Stimulated activated CD8-positive, alpha-beta memory T cell treated with anti-CD3 and anti-CD28 coated beads, Interleukin-4, amount 100 ng/mL, for 24 hours (primary cell): ENCODE results near the gene TXLNB.
A peak's percentile ranks its signal among the peaks of the same experiment; 100 is the strongest.

Experiments used
- DNase-seq: peaks from one replicate; pipeline ENCODE4 v3.0.0-alpha.2; 2020; ENCODE audit warnings: low read depth

The TXLNB gene

DNA sequence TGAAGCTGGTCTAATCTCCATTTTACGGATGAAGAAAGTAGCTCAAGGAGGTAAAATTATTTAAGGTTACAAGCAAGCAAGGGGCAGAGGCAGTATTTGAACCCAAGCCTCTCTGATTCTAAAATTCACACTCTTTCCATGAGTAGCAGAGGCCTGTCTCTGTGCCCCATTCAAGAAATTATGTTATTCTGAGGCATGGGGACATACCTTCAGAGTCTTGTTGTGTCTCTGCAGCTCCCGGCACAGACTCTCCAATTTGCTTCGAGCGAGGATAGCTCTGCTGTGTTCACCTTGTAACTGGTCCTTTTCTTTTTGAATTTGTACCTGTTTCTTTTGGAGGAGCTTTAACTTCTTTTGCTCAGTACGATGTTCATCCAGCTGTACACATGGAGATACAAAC, 21.5 kb downstream of the TXLNB start:
- DNase-seq, result no peak

DNA sequence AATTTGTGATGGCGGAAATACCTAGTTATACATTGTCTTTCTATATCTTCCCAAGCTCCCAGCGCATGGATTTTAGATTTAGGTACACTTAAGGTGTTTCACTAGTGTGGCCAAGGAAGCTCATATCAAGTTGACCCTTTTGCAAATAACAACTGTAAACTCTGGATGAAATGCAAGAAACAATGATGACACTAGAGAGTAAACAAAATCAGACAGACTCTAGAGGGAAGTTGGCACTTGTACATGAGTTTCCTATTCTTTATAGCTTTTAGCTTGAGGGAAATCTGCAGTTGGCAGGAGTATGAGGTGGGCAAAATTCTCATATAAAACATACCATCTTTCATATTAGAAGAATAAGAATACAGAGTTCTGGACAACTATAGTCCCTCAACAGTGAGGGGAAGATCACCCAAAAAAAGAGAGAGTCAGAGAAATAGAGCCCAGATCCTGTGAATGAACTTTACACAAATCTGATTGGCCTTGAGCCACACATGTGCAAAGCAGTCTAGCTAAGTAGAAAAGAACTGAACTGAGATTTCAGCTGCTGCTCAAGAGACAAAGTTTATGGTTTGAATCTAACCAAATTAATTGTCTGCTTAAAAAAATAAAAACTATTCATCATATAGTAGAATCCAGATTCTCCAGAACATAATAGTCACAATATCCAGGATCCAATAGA, 26.1 kb downstream of the TXLNB start:
- no peak for DNase-seq

DNA sequence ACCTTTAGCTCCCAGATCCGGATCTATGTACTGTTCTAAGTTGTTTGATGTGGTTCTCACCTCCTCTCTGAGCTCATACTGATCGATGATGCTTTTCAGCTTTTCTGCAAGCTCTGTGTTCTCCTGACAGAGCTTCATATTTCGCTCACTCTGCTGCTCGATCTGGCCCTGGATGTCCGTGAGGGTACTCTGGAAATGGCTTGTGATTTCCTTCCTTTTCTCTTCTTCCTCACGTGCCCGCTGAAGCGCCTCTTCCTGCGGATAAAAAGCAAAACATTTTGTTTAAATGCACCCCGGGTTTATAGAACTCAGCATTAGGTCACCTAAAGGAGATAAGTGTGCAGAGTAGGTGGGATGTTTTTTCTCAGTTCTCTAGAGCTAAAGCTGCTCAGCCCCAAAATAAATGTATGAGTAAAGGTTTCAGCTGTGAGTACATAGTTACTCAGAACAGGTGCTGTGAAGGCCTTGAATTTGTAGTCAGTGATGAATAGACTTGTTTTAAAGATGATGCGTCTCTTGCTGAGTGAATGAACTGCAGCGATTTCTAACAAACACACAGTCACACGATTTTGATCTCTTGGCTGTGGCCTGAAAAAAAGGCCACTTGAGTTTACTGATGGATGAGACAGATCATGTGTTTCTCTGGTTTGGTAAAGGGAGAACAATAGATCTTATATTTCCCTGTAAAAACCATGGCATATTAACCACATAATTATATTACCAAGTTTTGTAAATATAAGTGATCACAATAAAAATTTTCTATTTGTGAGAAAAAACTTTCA, 29.1 kb downstream of the TXLNB start:
- DNase-seq, result no peak

DNA sequence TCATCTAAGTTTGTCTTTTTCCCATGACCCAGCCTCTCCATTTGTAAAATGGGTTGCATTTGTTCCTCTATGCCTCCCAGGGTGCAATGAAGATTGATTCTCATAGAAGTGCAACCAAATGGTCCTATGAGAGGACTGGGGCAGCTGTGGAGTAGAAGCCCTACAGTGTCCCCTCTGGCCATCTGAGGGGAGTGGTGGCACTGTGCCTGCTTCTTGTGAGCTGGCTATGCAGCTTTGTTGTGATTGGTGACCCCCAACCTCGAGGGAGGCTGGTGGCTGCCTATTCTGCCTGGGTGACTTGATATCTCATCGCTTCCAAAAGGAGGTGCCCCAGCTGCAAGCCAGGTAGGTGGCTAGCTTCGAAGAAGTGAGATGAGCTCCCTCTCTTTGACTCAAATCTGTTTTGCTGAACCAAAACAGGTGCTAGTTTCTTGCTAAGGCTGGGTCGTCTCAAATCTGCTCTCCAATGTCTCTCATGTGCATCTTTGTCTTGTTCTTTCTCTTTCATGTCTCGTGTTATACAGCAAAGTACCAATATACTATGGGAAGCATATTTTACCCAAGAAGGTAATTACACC, 33.9 kb downstream of the TXLNB start:
- no peak for DNase-seq

DNA sequence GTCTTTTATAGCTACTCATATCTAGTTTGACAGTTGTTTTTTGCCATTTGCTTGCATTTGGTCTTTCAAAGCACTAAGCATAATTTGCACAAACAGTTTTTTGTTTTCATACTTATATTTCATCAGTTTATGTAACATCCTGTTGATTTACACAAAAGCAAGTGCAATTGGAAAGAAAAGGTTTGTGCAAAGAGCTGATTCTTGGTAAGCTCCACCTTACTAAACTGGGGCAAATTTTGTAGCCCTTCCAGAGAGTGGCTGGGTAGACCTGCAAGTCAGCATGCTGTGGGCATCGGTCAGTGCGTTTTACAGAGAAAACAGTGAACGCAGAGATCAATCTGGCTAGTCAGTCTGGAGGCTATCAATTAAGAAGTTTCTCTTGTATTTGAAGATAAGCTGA, 34.5 kb downstream of the TXLNB start:
- DNase-seq, result no peak

DNA sequence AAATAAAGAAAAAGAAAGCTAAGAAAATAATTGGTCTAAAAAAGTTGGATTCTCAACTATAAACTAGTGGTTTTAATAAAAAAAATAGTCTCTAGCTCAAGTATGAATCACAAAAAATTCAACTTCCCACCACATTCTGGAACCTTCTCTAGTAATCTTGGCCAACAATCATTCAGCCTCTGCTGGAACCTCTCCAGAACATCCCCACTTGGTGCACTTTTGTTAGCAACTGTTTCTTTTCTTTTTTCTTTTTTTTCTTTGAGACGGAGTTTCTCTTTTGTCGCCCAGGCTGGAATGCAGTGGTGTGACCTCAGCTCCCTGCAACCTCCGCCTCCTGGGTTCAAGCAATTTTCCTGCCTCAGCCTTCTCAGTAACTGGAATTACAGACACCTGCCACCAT, 35.7 kb downstream of the TXLNB start:
- DNase-seq, result no peak

DNA sequence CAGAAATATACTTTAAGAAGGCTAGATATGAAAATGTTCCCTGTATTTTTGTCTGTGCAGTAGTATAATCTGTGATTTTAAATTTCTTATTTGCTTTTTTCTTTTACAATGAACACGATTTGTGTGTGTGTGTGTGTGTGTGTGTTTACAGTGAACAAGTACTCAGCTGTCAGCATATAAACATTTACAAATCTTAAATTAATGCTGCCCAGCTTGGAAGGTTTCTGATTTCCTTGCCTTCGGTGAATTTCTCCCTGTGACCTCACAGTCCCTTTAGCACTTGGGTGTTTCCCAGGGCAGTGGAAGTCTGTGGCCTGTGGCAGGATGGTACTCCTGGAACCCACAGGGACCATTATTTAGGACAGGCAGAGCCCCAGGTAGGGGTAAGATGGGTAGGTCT, 37.6 kb downstream of the TXLNB start:
- DNase-seq, result no peak

DNA sequence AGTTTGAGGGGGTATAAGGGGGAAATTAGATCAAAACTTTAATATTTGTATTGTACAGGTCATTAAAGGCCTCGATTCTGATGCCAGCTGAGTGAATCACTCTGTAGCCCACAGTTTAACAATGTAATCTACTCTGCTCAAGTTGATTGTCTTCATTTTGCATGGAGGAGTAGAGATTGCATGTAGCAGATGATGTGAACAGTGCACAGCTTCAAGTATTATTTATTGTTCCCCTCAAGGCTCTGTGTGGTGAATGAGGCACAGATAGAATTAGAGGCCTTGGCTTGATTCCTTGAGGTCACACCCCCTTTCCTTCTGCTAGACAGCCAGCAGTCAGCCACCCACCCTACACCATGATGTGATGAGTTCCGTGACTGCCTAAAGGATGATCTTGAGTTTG, 38.1 kb downstream of the TXLNB start:
- no peak for DNase-seq

DNA sequence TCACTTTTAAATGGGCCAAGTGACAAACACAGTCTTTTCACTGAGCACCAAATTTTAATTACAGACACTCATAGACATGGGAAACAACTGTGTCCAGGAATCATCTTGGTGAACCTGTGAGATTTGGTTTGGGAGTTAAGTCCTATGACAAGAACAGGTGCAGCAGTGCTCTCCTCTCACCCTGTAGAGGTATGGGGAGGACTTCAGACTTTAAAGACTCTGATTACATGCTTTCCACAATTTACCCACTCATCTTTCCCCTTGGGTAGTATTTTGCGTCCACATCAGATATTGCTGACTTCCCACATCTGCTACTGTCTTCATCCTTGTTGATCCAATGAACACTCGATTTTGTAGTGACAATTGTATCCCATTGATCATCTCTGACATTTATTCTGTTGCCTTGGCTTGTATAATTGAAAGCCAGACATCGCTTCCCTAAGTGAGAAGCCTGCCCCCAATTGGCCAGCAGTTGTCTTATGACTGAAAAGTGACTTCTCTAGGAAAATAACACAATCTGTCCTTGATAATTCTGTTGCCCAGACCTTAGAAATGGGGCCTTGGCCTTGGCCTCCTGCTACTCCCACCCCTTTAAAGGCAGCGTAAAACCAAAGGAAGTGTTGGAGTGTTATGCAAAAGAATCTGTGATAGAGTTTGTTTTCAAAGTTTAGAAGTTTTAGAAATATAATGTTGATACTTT, 40.0 kb downstream of the TXLNB start:
- no peak for DNase-seq

DNA sequence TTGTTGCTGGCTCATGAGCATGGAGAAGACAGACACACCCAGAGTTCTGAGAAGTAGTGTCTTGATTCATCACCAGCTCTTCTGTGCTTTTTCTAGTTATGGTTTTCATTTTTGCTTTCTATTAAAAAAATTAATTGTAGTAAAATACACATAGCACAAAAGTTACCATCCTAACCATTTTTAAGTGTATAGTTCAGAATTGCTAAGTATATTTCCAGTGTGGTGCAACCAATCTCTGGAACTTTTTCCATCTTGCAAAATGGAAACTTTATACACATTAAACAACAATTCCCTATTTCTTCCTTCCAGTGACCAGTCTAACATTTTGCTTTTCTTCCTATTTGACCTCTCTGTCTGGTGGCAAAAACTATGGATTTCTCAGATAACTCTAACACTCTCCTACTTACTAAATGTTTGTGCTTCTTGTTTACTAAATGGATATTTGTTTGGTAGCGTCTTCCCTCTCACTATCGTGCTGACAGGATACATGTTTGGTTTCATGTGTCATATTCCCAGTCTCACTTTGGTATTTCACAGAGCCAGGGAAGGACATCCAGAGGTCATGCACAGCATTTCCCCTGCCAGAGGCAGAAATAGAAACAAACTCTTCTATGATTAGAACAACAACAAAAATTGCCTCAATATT, 40.6 kb downstream of the TXLNB start:
- DNase-seq, result no peak

DNA sequence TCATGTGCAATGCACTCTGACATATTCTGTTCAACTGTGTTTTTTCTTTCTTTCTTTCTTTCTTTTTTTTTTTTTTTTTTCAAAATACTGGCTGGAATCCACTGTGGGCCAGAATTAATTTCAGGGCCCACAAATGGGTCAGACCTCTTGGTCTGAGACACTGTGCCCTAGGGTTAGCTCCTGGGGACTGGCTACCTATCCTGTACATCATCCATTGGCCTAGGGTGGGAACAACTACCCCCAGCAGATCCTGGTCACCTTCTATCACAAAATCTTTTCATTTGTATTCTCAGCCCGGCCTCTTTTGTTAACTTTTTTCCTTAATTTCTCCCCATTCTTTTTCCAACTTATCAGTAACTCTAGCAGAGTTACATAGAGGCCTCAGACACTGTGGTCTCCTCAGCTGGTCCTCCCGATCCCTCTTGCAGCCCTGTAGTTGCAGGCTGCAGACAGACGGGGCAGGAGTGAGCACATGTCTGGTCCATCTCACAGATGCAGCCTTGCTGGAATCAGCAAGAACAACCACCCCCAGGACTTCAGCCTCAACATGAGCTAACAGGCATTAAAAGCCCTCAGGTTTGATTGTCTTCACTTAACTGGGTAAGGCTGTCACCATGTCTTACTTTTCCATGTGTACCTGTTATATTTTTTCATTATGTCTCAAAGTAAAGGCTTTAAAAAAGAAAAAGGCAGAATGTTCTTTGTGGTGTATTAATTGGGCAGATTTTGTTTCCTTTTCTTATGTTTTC, 41.3 kb downstream of the TXLNB start:
- DNase-seq, result peak; percentile 21

DNA sequence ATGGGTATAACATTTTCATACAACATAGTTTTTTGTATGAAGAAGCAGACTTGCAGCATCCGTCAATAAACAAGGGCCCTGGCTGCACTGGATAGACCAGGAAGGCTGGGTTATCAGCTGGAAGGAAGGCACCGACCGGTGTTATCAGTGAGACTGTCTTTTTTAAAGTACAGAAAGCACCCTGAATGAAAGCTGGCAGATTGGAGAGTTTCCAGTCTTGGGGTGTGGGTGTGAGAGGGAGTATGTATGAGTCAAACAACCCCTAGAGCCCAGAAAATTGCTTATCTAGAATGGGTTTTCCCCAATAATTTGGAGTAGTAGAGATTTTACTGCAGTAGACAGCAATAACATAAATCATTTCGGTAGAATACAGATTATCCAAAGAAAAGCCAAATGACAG, 42.4 kb downstream of the TXLNB start:
- no peak for DNase-seq

DNA sequence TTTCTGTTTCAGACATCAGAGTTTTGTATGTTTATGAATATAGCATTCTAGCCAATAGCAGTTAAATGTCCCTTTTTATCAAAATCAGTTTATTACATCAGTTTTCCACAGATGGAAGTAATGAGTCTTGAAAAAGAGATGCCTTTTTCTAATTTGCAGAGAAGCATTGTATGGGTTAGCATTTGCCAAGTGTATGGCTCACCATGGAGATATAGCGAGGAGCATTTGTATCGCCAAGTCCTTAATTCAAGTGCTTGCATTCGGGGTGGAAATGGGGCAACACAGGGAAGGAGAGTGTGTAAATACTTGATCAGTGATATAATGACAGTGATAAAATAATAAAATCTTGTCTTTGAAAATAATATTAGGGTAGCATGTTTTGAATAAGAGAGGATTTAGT, 42.9 kb downstream of the TXLNB start:
- DNase-seq, result no peak

DNA sequence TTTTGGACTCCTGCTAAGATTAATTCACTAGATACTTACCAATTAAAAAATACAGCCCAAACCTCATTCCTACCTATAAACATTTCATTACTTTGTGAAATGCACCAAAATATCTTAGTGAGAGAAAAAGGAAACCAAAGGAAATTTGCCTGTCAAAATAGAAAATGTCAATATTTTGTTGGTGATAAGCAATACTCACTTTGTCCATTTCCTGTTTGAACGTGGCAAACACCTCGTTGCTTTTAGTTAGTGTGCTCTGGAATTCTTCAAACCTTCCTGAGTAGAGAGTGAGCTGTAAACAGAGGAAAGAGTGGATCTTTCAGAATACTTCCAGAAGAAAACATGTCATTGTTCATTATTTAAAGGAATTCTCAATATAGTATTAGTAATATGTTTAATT, 44.2 kb downstream of the TXLNB start:
- DNase-seq, result no peak

DNA sequence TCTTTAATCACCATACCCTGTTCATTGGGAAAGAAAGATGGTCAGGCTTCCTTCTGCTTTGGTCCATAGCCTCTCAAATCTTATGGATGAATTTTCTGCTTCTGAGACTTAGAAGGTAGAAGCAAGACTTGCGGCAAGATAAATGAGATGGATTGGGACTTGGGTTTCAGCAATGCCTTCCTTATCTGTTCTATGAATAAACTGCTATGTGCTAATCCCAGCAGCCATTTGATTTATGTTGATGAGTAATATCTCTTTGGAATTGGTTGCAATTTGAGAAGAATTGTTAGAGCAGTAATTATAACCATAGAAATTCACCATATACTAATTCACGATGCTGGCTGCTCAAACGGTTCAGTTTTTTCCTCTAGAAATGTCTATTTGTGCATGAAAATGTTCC, 48.3 kb downstream of the TXLNB start:
- no peak for DNase-seq

DNA sequence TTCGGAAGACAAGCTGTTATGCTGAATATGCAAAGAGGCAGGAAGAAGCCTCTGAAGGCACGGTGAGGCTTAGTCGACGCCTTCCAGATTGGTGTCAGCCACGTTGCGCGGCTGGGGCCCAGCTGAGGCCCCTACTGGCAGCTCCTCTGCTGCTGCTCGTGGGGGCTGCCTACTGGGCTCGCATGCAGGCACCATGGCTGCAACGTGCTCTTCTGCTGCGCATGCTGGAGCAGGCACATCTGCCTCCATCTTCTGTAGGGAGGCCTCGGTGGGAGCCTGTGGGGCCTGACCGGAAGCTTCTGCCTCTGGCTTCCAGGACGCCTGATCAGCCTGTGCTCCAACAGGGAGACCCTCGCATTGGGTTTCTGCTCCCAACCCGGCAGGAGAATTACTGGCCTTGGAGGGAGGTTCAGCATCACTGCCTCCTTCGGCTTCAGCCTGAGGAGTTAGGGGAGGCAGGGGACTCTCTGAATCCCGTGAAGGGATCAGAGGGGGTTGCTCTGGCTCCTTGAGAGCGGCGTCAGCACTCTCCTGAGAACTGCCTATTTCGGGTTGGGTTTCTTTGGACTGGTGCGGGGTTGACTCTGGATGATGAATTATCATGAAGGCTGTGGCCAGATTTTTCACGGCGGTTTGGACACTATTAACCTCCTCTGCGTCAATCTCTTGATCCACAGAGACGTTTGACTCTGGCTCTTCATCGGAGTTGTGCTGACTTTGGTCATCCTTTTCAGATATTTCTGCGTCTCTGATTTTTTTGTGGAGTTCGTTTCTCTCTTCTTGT, 49.1 kb downstream of the TXLNB start:
- DNase-seq, result no peak

DNA sequence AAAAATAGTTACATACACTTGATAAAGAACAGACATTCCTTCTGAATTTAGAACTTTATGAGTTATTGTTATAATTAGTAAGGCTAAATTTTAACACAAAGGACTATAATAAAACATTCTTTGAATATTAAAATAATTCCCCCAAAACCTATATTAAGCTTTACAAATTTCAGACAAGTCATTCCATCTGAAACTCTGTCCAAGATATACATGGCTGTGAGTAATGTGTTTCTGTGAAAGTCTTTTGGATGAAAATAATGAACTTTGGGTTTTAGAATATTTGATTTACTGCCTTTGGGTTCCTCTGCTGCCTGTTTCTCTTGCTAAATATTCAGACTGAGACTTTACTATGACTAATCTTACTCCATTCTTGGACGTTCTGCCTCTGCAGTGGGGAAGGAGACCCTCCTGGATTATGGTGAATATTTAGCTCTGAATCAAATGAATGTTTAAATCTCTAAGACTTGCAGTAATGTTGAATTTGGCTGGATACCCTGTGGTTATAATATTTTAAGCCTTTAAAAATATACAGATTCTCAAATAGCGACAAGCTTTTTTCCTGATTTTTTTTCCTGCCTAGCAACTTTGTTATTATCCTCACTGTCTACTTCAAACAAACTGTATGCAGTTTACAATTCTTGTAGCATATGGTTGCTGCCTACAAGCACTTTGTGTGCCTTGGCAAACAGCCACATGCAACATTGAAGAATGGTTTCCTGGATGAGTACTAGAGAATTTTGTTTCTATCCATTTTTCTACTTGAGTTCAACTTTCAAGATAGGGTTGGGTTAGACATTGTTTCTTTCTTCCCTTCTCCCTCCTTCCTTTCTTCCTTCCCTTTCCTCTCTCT, 51.4 kb downstream of the TXLNB start:
- no peak for DNase-seq

DNA sequence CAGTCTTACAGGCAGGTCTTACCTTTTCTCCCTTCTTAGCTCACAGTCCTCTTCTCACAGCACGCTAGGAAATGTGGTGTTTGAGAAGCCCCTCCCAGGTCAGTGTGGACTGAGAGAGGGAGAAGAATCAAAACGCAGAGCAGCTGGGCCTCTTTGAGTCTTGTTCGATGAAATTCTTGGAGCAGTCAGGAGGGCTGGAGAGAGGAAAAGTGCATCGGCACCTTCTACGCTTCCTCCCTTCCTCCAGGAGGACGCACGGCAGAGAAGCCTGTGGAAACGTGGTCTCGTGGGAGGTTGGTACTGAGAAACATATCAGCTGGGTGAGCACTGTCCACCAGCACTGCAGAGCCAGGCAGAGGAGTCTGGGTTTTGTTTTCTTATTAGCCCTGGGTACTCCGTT, 52.7 kb downstream of the TXLNB start:
- no peak for DNase-seq

DNA sequence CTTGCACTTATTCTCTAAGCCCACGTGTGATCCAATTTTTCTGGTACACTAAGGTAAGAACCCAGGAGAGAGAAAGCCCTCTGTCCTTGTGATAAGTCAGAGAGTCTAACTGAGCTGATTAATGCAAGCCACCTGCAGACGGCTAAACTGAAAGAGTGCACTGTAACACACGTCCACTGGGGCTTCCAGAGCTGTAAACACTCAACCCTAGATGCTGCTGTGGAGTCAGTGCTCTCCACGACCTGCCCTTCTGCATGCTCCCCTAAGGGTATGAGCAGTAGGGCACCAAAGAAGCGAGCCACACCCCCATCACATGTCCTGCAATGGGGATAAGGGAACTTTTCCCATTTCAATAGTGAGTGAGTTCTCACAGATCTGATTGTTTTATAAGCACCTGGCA, 55.7 kb downstream of the TXLNB start:
- DNase-seq, result no peak

DNA sequence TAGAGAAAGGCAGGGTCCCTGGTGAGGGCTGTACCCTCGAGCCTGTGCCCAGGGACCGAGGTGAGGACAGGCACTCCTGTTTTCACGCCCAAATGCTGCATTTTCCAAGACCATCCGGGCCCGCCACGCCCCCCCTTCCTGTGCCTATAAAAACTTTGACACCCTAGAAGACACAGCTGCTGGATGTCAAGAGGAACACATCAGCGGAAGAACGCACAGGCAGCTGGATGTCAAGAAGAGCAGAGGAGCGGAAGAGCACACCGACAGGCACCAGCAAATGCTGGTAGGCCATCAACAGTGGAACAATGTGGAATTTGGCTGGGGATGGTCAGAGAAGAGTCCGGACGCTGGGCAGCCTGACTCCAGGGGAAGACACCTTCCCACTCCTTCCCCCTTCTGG, 56.1 kb downstream of the TXLNB start:
- no peak for DNase-seq
